Breast epithelium (tissue), 3 donors: ENCODE data around the gene MYH6.

Experiments
- POLR2A ChIP-seq: fragments of 450-650 bp; IDR thresholded peaks from one replicate; pipeline ENCODE4 v1.6.1; 2016; ENCODE audit warnings: antibody characterized with exemption, mild to moderate bottlenecking, moderate library complexity
- POLR2AphosphoS5 ChIP-seq, 3 donors: sonication (generic); formaldehyde crosslinking; IDR thresholded peaks; one replicate each; pipeline ENCODE4 v1.6.1; 2017; ENCODE audit warnings: antibody characterized with exemption in 3 of 3
- TF ChIP-seq, protein P1 (sequence below), 3 donors: fragments of 450-650 bp; IDR thresholded peaks; one replicate each; pipeline ENCODE4 v1.5.1; 2016 to 2017; ENCODE audit warnings: antibody characterized with exemption in 3 of 3, mild to moderate bottlenecking in 3 of 3, moderate library complexity in 3 of 3

DNA sequence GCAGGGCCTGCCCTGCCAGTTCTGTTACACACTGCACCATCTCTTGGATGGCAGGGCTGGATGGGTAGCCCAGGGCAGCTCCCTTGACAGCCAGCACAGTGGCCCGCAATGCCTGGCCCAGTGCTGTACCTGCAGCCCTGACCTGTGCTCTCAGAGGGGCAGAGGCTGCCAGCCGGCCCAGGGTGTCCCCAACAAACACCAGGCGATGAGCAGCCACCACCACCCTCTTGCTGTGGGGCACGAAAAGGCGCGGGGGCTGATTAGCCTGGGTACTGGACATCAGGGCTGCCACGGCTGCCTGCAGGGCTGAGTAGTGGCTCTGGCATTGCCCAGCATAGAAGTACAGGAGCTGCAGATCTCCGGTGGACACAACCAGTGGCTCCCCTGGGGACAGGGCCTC is 50.8 kb downstream of the MYH6 start:
- TF ChIP-seq, protein P1, sequence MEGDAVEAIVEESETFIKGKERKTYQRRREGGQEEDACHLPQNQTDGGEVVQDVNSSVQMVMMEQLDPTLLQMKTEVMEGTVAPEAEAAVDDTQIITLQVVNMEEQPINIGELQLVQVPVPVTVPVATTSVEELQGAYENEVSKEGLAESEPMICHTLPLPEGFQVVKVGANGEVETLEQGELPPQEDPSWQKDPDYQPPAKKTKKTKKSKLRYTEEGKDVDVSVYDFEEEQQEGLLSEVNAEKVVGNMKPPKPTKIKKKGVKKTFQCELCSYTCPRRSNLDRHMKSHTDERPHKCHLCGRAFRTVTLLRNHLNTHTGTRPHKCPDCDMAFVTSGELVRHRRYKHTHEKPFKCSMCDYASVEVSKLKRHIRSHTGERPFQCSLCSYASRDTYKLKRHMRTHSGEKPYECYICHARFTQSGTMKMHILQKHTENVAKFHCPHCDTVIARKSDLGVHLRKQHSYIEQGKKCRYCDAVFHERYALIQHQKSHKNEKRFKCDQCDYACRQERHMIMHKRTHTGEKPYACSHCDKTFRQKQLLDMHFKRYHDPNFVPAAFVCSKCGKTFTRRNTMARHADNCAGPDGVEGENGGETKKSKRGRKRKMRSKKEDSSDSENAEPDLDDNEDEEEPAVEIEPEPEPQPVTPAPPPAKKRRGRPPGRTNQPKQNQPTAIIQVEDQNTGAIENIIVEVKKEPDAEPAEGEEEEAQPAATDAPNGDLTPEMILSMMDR (IDR thresholded peaks at IDR 0.05) = no peak
- TF ChIP-seq POLR2AphosphoS5 (IDR thresholded peaks at IDR 0.05) = no peak
- no peak for TF ChIP-seq POLR2A
